Right lobe of liver (tissue), 4 donors: ENCODE results near the gene KMT2A.

ENCODE experiments used
- POLR2A ChIP-seq: fragments of 450-650 bp; IDR thresholded peaks from one replicate; pipeline ENCODE4 v1.6.1; 2017; ENCODE audit warnings: antibody characterized with exemption, mild to moderate bottlenecking
- TF ChIP-seq, protein P1 (sequence below), 4 donors: fragments of 200-600 bp in 3 of 4; fragments of 450-650 bp in 1 of 4; IDR thresholded peaks; one replicate each; pipeline versions ENCODE4 v1.5.1 to v1.8.0; 2016 to 2022; ENCODE audit warnings: antibody characterized with exemption in 4 of 4, mild to moderate bottlenecking in 2 of 4
- donor health status: DM: no; HTN: no; CAD: no.
- donor health status: DM: no; HTN: no; CAD: no.
- donor health status: DM: no; HTN: yes; CAD: no.

DNA sequence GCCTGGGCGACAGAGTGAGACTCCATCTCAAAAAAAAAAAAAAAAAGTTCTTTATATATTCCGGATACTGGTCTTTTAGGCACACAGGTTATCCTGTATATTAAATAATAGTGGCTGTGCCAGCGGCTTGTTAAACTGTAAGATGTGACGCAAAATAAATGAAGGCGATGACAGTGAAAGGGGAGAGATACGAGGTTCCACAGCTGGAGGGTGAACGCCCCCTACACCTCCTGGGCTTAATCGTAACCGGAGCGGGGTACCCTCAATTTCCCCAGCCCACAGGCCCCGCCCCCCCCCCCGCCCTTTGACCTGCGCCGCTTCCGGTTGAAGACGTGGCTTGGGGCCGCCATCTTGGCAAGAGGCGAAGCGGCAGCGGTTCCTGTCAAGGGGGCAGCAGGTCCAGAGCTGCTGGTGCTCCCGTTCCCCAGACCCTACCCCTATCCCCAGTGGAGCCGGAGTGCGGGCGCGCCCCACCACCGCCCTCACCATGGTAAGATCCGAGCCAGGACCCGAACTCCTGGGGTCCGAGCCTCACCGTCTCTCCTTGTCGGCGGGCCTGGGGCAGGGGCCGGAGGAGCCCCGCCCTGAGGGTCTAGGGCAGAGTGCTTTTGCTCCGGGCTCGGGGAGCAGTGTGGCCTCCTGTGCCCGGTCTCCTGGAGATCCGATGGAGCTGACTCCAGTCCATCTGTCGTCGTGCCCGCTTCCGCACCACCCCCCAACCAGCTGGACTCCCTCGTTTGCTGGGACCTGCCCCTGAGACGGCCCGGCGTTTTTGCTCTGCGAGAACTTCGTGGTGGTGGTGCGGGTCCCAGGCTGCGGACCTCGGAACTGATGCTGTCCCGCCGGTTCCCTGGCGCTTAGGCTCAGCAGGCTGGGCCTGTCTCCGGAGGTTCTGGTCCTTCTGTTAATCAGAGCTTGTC is 136.0 kb downstream of the KMT2A start, which contains the start of gene ARCN1:
- TF ChIP-seq, protein P1, sequence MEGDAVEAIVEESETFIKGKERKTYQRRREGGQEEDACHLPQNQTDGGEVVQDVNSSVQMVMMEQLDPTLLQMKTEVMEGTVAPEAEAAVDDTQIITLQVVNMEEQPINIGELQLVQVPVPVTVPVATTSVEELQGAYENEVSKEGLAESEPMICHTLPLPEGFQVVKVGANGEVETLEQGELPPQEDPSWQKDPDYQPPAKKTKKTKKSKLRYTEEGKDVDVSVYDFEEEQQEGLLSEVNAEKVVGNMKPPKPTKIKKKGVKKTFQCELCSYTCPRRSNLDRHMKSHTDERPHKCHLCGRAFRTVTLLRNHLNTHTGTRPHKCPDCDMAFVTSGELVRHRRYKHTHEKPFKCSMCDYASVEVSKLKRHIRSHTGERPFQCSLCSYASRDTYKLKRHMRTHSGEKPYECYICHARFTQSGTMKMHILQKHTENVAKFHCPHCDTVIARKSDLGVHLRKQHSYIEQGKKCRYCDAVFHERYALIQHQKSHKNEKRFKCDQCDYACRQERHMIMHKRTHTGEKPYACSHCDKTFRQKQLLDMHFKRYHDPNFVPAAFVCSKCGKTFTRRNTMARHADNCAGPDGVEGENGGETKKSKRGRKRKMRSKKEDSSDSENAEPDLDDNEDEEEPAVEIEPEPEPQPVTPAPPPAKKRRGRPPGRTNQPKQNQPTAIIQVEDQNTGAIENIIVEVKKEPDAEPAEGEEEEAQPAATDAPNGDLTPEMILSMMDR (IDR thresholded peaks at IDR 0.05): no peak
- TF ChIP-seq POLR2A: peak; percentile 35
